PC-9 (cell line): ENCODE measurements around the gene MCUR1.

Experiments
- EZH2 ChIP-seq: fragments of 200-600 bp; sonication (generic); IDR thresholded peaks from 2 replicates; pipeline ENCODE4 v1.8.0; 2017; ENCODE audit warnings: antibody characterized with exemption, low read depth
- TF ChIP-seq, protein P1 (sequence below): fragments of 200-600 bp; sonication (generic); conservative IDR thresholded peaks from 2 replicates; pipeline ENCODE4 v1.6.1; 2017; ENCODE audit warnings: mixed run types, antibody characterized with exemption, mild to moderate bottlenecking, moderate library complexity

DNA sequence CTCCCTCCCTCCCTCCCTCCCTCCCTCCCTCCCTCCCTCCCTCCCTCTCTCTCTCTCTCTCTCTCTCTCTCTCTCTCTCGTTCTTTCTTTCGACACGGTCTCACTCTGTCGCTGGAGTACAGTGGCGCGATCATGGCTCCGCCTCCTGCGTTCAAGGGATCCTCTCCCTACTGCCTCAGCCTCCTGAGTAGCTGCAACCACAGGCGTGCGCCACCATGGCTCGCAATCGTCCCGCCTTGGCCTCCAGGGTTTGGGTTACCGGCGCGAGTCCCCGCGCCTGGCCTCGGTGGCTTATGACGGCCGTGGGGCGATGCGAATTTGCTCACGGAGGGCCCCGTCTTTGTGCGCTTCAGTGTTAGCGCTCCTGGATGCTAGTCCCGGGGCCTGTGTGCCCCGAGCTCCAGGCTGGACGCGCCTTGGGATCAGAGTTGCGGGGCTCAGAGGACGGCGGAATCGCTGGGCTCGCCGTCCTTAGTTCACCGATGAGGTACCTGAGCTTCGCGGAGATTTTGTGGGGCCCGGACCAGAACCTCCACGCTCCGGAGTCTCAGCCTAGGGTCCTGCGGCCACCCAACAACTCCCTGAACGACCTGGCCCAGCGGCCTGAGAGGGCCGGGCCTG lies 45.2 kb downstream of the MCUR1 start:
- no peak for TF ChIP-seq EZH2
- TF ChIP-seq, protein P1, sequence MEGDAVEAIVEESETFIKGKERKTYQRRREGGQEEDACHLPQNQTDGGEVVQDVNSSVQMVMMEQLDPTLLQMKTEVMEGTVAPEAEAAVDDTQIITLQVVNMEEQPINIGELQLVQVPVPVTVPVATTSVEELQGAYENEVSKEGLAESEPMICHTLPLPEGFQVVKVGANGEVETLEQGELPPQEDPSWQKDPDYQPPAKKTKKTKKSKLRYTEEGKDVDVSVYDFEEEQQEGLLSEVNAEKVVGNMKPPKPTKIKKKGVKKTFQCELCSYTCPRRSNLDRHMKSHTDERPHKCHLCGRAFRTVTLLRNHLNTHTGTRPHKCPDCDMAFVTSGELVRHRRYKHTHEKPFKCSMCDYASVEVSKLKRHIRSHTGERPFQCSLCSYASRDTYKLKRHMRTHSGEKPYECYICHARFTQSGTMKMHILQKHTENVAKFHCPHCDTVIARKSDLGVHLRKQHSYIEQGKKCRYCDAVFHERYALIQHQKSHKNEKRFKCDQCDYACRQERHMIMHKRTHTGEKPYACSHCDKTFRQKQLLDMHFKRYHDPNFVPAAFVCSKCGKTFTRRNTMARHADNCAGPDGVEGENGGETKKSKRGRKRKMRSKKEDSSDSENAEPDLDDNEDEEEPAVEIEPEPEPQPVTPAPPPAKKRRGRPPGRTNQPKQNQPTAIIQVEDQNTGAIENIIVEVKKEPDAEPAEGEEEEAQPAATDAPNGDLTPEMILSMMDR, result no peak
